Neural progenitor cell (in vitro differentiated cells): ENCODE results near the gene GAMT.

Experiments used
- EZH2phosphoT487 ChIP-seq: fragments of 200-600 bp; sonication (generic); IDR thresholded peaks from 2 replicates; pipeline ENCODE4 v1.6.1; 2017; ENCODE audit warnings: antibody characterized with exemption
- TF ChIP-seq, protein P1 (sequence below): fragments of 200-600 bp; sonication (generic); IDR thresholded peaks from 2 replicates; pipeline ENCODE4 v1.5.1; 2017; ENCODE audit warnings: antibody characterized with exemption, mild to moderate bottlenecking

DNA sequence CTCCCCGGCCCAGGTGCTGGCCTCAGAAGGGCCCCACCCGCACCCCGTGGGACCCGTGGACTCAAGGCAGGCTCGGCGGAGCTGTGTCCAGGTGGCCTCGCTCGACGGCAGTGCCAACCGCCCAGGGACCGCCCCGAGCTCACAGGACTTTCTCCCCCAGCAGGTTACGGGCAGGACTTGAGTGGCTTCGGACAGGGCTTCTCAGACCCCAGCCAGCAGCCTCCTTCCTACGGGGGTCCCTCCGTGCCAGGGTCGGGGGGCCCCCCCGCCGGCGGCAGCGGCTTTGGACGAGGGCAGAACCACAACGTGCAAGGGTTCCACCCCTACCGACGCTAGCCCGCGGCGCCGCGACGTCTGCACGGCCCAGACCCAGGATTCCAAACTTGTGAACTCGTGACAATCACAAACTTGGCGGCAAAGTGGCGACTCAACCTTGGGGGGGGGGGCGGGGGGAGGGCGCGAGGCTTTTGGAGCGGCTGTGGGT lies 33.3 kb upstream of the GAMT start:
- TF ChIP-seq, protein P1, sequence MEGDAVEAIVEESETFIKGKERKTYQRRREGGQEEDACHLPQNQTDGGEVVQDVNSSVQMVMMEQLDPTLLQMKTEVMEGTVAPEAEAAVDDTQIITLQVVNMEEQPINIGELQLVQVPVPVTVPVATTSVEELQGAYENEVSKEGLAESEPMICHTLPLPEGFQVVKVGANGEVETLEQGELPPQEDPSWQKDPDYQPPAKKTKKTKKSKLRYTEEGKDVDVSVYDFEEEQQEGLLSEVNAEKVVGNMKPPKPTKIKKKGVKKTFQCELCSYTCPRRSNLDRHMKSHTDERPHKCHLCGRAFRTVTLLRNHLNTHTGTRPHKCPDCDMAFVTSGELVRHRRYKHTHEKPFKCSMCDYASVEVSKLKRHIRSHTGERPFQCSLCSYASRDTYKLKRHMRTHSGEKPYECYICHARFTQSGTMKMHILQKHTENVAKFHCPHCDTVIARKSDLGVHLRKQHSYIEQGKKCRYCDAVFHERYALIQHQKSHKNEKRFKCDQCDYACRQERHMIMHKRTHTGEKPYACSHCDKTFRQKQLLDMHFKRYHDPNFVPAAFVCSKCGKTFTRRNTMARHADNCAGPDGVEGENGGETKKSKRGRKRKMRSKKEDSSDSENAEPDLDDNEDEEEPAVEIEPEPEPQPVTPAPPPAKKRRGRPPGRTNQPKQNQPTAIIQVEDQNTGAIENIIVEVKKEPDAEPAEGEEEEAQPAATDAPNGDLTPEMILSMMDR: no peak
- TF ChIP-seq EZH2phosphoT487: no peak
